ENCODE data around the gene GLO1.
A peak's percentile ranks its signal among the peaks of the same experiment; 100 is the strongest.
"Not testable (repeated sequence)": the region's sequence is repeated elsewhere in the genome, so short reads cannot be mapped to it uniquely, and the experiment has no call there.

The GLO1 gene

GRCh38 chr6:38703949-38704590 is 1.1 kb upstream of the GLO1 start:
- no peak for DNase-seq

- no peak for DNase-seq
These were observed 1.4 kb downstream of the GLO1 start for GRCh38 chr6:38701551-38701950.

GRCh38 chr6:38699702-38700101 is 3.2 kb downstream of the GLO1 start:
- not testable (repeated sequence) for DNase-seq

GRCh38 chr6:38697846-38698245 is 5.1 kb downstream of the GLO1 start:
- peak; percentile 25 for DNase-seq

GRCh38 chr6:38696345-38696744 is 6.6 kb downstream of the GLO1 start:
- DNase-seq, result no peak

GRCh38 chr6:38695933-38696332 is 7.0 kb downstream of the GLO1 start:
- DNase-seq, result peak; percentile 16

- no peak for DNase-seq
These were observed 7.6 kb downstream of the GLO1 start for GRCh38 chr6:38695227-38695900.

- no peak for DNase-seq
These were observed 14.3 kb downstream of the GLO1 start for GRCh38 chr6:38688579-38689087.

- no peak for DNase-seq
These were observed 15.4 kb downstream of the GLO1 start for GRCh38 chr6:38687549-38687948.

- no peak for DNase-seq
These were observed 15.9 kb downstream of the GLO1 start for GRCh38 chr6:38687043-38687353.

GRCh38 chr6:38686270-38687042 is 16.5 kb downstream of the GLO1 start:
- DNase-seq, result no peak

- no peak for DNase-seq
These were observed 18.0 kb downstream of the GLO1 start for GRCh38 chr6:38684904-38685303.

GRCh38 chr6:38684237-38684636 is 18.7 kb downstream of the GLO1 start:
- DNase-seq, result no peak

GRCh38 chr6:38681850-38682249 is 21.1 kb downstream of the GLO1 start:
- DNase-seq, result no peak

- no peak for DNase-seq
These were observed 23.3 kb downstream of the GLO1 start for GRCh38 chr6:38679668-38680067.

- DNase-seq, result no peak
These were observed 24.7 kb downstream of the GLO1 start for GRCh38 chr6:38678178-38678760.

GRCh38 chr6:38676974-38677544 is 25.9 kb downstream of the GLO1 start:
- DNase-seq, result no peak

- DNase-seq, result no peak
These were observed 26.5 kb downstream of the GLO1 start for GRCh38 chr6:38676236-38676973.

GRCh38 chr6:38673397-38674165 is 29.4 kb downstream of the GLO1 start:
- DNase-seq, result peak; percentile 50

GRCh38 chr6:38671885-38672467 is 31.0 kb downstream of the GLO1 start:
- DNase-seq, result peak; percentile 77

All from activated CD4-positive, alpha-beta T cell treated with anti-CD3 and anti-CD28 coated beads, Interleukin-2, amount 50 U/mL, for 16 hours (primary cell).